HG03066 (cell line): ENCODE measurements around the gene RBBP9.
"Not testable (repeated sequence)": the region's sequence is repeated elsewhere in the genome, so short reads cannot be mapped to it uniquely, and the experiment has no call there.

Experiments used
- ATAC-seq: cut with Tn5 transposase; IDR thresholded peaks from one replicate; pipeline ENCODE4 v1.9.1; 2021; ENCODE audit warnings: low read depth; ENCODE audit not compliant: unreplicated experiment

Gene RBBP9

GRCh38 chr20:18496740-18497592 is at the start of gene RBBP9:
TSS of gene RBBP9 (minus strand) at chr20:18497225. CDS start at chr20:18497167, 58 bp downstream.
- peak; percentile 97 for ATAC-seq

- no peak for ATAC-seq
Measured at GRCh38 chr20:18545566-18545965, 48.5 kb upstream of the RBBP9 start.

GRCh38 chr20:18543932-18544331 is 46.9 kb upstream of the RBBP9 start:
- no peak for ATAC-seq

GRCh38 chr20:18543216-18543615 is 46.2 kb upstream of the RBBP9 start:
- no peak for ATAC-seq

- no peak for ATAC-seq
Measured at GRCh38 chr20:18541741-18542140, 44.7 kb upstream of the RBBP9 start.

- ATAC-seq = no peak
Measured at GRCh38 chr20:18537651-18538050, 40.6 kb upstream of the RBBP9 start.

- no peak for ATAC-seq
Measured at GRCh38 chr20:18533978-18534644, 37.1 kb upstream of the RBBP9 start.

- ATAC-seq = no peak
Measured at GRCh38 chr20:18533491-18533890, 36.5 kb upstream of the RBBP9 start.

- no peak for ATAC-seq
Measured at GRCh38 chr20:18532626-18533025, 35.6 kb upstream of the RBBP9 start.

GRCh38 chr20:18529041-18529440 is 32.0 kb upstream of the RBBP9 start:
- no peak for ATAC-seq

- no peak for ATAC-seq
Measured at GRCh38 chr20:18527836-18528235, 30.8 kb upstream of the RBBP9 start.

- no peak for ATAC-seq
Measured at GRCh38 chr20:18527339-18527738, 30.3 kb upstream of the RBBP9 start.

- not testable (repeated sequence) for ATAC-seq
Measured at GRCh38 chr20:18526761-18527160, 29.7 kb upstream of the RBBP9 start.

- no peak for ATAC-seq
Measured at GRCh38 chr20:18524646-18525045, 27.6 kb upstream of the RBBP9 start.

- no peak for ATAC-seq
Measured at GRCh38 chr20:18523066-18523465, 26.0 kb upstream of the RBBP9 start.

GRCh38 chr20:18522066-18522465 is 25.0 kb upstream of the RBBP9 start:
- ATAC-seq = not testable (repeated sequence)

- ATAC-seq = no peak
Measured at GRCh38 chr20:18515973-18516372, 18.9 kb upstream of the RBBP9 start.

- ATAC-seq = no peak
Measured at GRCh38 chr20:18514127-18514526, 17.1 kb upstream of the RBBP9 start.

- ATAC-seq = no peak
Measured at GRCh38 chr20:18513208-18513607, 16.2 kb upstream of the RBBP9 start.

- ATAC-seq = no peak
Measured at GRCh38 chr20:18511571-18511970, 14.5 kb upstream of the RBBP9 start.

- ATAC-seq = peak; percentile 95
Measured at GRCh38 chr20:18507218-18508191, 10.5 kb upstream of the RBBP9 start, which contains the start of gene SEC23B. TSS of gene SEC23B (plus strand) at chr20:18507940. CDS start at chr20:18510836, 2,896 bp downstream.
